ENCODE measurements around the gene SLC12A3.

DNA sequence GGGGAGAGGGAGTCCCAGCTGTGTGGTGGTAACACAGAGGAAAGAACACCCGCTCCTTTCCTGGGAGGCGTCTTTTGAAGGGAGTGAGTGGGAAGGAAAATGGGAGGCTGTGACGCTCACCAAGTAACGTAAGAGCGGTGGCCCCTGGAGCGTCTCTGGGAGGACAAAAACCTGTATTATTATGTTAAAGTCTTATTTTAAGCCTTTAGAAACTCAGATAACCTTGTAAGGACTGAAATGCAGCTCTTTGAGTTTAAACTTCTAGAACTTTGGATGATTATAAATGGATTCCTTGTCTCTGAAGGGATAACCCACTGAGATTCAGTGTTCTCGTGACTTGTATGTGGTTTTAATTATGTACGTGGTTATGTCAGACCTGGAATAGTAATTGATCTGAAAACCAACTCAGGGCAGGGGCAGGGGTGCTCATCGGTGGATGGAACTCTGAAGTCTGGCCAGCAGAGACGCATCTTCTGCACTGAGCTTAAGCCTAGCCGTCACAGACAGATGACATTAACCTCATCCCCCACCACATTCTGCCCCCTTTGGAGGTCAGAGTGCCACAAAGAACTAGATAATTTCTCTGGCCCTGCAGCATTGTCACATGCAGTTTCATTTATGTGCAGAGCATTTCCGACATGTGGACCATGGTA, 41.8 kb upstream of the SLC12A3 start:
- TF ChIP-seq, protein P1, sequence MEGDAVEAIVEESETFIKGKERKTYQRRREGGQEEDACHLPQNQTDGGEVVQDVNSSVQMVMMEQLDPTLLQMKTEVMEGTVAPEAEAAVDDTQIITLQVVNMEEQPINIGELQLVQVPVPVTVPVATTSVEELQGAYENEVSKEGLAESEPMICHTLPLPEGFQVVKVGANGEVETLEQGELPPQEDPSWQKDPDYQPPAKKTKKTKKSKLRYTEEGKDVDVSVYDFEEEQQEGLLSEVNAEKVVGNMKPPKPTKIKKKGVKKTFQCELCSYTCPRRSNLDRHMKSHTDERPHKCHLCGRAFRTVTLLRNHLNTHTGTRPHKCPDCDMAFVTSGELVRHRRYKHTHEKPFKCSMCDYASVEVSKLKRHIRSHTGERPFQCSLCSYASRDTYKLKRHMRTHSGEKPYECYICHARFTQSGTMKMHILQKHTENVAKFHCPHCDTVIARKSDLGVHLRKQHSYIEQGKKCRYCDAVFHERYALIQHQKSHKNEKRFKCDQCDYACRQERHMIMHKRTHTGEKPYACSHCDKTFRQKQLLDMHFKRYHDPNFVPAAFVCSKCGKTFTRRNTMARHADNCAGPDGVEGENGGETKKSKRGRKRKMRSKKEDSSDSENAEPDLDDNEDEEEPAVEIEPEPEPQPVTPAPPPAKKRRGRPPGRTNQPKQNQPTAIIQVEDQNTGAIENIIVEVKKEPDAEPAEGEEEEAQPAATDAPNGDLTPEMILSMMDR (IDR thresholded peaks at IDR 0.05), result no peak
- no peak for TF ChIP-seq POLR2A (IDR thresholded peaks at IDR 0.05)
